CD4-positive, alpha-beta T cell treated with Interleukin-6 at 100 ng/mL for 8 hours (primary cell): ENCODE results near the gene CPLANE1.
"Not testable (repeated sequence)": the region's sequence is repeated elsewhere in the genome, so short reads cannot be mapped to it uniquely, and the experiment has no call there.

Experiments
- DNase-seq: peaks from one replicate; pipeline ENCODE4 v3.0.0-alpha.2; 2020; ENCODE audit warnings: mixed read lengths, low spot score

Gene CPLANE1

GRCh38 chr5:37208883-37209797 is 40.0 kb downstream of the CPLANE1 start:
- no peak for DNase-seq

- no peak for DNase-seq
These were observed 41.4 kb downstream of the CPLANE1 start for GRCh38 chr5:37207802-37208201.

GRCh38 chr5:37206736-37207135 is 42.4 kb downstream of the CPLANE1 start:
- DNase-seq = no peak

GRCh38 chr5:37198842-37199241 is 50.3 kb downstream of the CPLANE1 start:
- DNase-seq = no peak

- no peak for DNase-seq
These were observed 51.1 kb downstream of the CPLANE1 start for GRCh38 chr5:37198061-37198460.

- peak; percentile 23 for DNase-seq
These were observed 51.7 kb downstream of the CPLANE1 start for GRCh38 chr5:37197340-37198050.

GRCh38 chr5:37190592-37190991 is 58.6 kb downstream of the CPLANE1 start:
- no peak for DNase-seq

- DNase-seq = no peak
These were observed 59.8 kb downstream of the CPLANE1 start for GRCh38 chr5:37189355-37189754.

- DNase-seq = no peak
These were observed 61.7 kb downstream of the CPLANE1 start for GRCh38 chr5:37187465-37187977.

- no peak for DNase-seq
These were observed 64.3 kb downstream of the CPLANE1 start for GRCh38 chr5:37184748-37185364.

GRCh38 chr5:37182667-37183066 is 66.5 kb downstream of the CPLANE1 start:
- DNase-seq = no peak

- DNase-seq = no peak
These were observed 74.2 kb downstream of the CPLANE1 start for GRCh38 chr5:37174928-37175327.

GRCh38 chr5:37172957-37173356 is 76.2 kb downstream of the CPLANE1 start:
- DNase-seq = no peak

GRCh38 chr5:37170856-37171255 is 78.3 kb downstream of the CPLANE1 start:
- no peak for DNase-seq

- DNase-seq = no peak
These were observed 83.0 kb downstream of the CPLANE1 start for GRCh38 chr5:37166197-37166596.

- DNase-seq = no peak
These were observed 83.4 kb downstream of the CPLANE1 start for GRCh38 chr5:37165761-37166160.

GRCh38 chr5:37153661-37154060 is 95.5 kb downstream of the CPLANE1 start:
- no peak for DNase-seq

- DNase-seq = no peak
These were observed 102.3 kb downstream of the CPLANE1 start for GRCh38 chr5:37146896-37147295.

GRCh38 chr5:37136694-37137093 is 112.5 kb downstream of the CPLANE1 start:
- no peak for DNase-seq

- DNase-seq = not testable (repeated sequence)
These were observed 113.9 kb downstream of the CPLANE1 start for GRCh38 chr5:37135312-37135711.

GRCh38 chr5:37133939-37134338 is 115.2 kb downstream of the CPLANE1 start:
- no peak for DNase-seq

GRCh38 chr5:37132646-37133045 is 116.5 kb downstream of the CPLANE1 start:
- DNase-seq = no peak

- no peak for DNase-seq
These were observed 127.7 kb downstream of the CPLANE1 start for GRCh38 chr5:37121465-37121864.
